Neuron (in vitro differentiated cells): ENCODE measurements around the gene EEF2K.

ENCODE experiments used
- H2AFZ ChIP-seq: one replicate; pipeline ENCODE4 v1.6.1; 2013; ENCODE audit warnings: low read depth, mild to moderate bottlenecking, inconsistent platforms, low read length, moderate library complexity
- H3K27me3 ChIP-seq: one replicate; pipeline ENCODE4 v1.6.1; 2013; ENCODE audit warnings: low read length; ENCODE audit not compliant: insufficient read depth
- H3K36me3 ChIP-seq: one replicate; pipeline ENCODE4 v1.6.1; 2013; ENCODE audit warnings: low read length; ENCODE audit not compliant: insufficient read depth
- H3K4me1 ChIP-seq: one replicate; pipeline ENCODE4 v1.6.1; 2013; ENCODE audit warnings: low read length; ENCODE audit not compliant: insufficient read depth
- H3K4me3 ChIP-seq: 2 replicates; pipeline ENCODE4 v1.5.1; 2013; ENCODE audit warnings: mild to moderate bottlenecking, low read length, moderate library complexity
- H3K9me3 ChIP-seq: one replicate; pipeline ENCODE4 v1.6.1; 2013; ENCODE audit warnings: low read length

EEF2K gene

DNA sequence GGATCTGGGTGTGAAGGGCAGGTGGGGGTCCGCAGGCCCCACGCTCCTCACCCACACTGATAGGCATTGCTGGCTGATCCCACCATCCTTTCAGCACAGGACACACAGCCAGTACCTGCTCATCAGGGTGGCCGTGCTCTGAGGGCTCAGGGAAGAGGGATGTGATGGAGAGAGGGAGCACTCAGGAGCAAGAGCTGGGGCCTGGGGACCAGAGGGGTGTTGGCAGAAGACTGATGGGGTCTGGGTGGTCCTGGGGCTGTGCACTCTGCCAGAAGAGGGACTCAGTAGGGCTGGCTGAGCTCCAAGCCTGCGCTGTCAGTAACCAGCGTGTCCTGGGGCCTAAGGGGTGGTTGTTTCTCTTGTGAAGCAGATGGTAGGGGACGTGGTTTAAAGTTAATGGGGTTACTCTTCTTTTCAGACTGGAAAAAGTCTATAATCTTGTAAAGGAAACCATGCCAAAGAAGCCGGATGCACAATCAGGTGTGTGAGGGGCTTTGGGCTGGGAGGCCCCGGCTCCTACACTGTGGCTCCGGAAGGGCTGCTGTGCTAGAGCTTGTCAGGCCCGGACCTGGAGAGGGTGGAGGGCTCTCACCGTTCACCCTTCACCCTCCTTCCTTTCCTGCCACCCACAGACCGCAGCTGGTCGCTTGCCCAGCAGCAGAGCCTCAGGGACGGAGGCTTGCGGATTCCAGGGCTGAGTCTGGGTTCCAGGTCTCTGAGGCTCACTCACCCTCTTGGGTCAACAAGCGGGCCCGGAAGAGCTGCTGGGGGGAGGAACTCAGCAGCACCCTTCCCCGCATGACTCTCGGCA is 118.9 kb downstream of the EEF2K start:
- Histone ChIP-seq H3K27me3 (no peaks in the 10 kb centered on the region), H3K4me3 (no peak overlapping the region), H2AFZ (no peak overlapping the region), H3K4me1 (no peaks in the 10 kb centered on the region), H3K9me3 (no peaks in the 10 kb centered on the region), H3K36me3 (peaks cover 65% of the 10 kb centered on the region)

- no peaks in the 10 kb centered on the region for H3K27me3 ChIP-seq
- no peaks in the 10 kb centered on the region for H3K9me3 ChIP-seq
- no peak overlapping the region for H3K4me3 ChIP-seq
- peaks cover 65% of the 10 kb centered on the region for H3K36me3 ChIP-seq
- no peak overlapping the region for H2AFZ ChIP-seq
- H3K4me1 ChIP-seq: no peaks in the 10 kb centered on the region
Measured at GRCh38 chr16:22325598-22326368, 119.7 kb downstream of the EEF2K start.

- H3K27me3 ChIP-seq: no peaks in the 10 kb centered on the region
- H2AFZ ChIP-seq: no peak overlapping the region
- H3K9me3 ChIP-seq: no peaks in the 10 kb centered on the region
- H3K36me3 ChIP-seq: peaks cover 66% of the 10 kb centered on the region
- no peaks in the 10 kb centered on the region for H3K4me1 ChIP-seq
- no peak overlapping the region for H3K4me3 ChIP-seq
Measured at GRCh38 chr16:22326369-22326652, 120.2 kb downstream of the EEF2K start.

- H3K36me3 ChIP-seq: peaks cover 66% of the 10 kb centered on the region
Measured at GRCh38 chr16:22326771-22327445, 120.8 kb downstream of the EEF2K start.

GRCh38 chr16:22327446-22327775 is 121.3 kb downstream of the EEF2K start:
- peaks cover 67% of the 10 kb centered on the region for H3K36me3 ChIP-seq

More at GRCh38 chr16:22326771-22327445, 120.8 kb downstream of the EEF2K start:
- Histone ChIP-seq H2AFZ (no peak overlapping the region), H3K9me3 (no peaks in the 10 kb centered on the region), H3K4me1 (no peaks in the 10 kb centered on the region), H3K4me3 (no peak overlapping the region), H3K27me3 (no peaks in the 10 kb centered on the region)

GRCh38 chr16:22328081-22328725 is 122.1 kb downstream of the EEF2K start:
- Histone ChIP-seq H3K4me1 (no peaks in the 10 kb centered on the region), H3K36me3 (peaks cover 66% of the 10 kb centered on the region), H3K4me3 (no peak overlapping the region), H2AFZ (no peak overlapping the region), H3K9me3 (no peaks in the 10 kb centered on the region), H3K27me3 (no peaks in the 10 kb centered on the region)

More at GRCh38 chr16:22327446-22327775, 121.3 kb downstream of the EEF2K start:
- Histone ChIP-seq H3K27me3 (no peaks in the 10 kb centered on the region), H3K4me1 (no peaks in the 10 kb centered on the region), H3K4me3 (no peak overlapping the region), H2AFZ (no peak overlapping the region), H3K9me3 (no peaks in the 10 kb centered on the region)

DNA sequence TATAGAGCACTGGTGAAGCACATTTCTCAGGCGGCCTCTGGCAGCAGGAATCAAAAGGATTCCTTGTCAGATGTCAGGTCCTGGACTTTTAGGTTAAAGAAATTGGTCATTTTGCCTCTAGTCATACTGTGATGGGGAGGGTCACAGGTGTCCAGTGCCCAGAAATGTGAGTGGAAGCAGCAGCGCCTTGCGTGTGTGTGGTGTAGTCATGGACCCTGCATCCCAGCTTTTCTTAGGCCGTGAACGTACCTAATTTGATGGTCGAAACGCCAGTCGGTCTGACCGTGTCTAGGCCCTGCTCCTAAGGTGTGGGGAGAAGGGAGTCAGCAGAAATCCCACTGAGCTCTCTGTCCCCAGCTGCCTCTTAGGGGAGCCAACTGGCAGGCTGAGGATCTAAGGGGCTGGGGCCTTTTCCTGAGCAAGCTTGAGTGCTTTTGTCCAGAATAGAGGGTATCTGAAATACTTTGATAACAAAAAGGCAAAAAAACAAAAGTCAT is 123.2 kb downstream of the EEF2K start:
- Histone ChIP-seq H2AFZ (no peak overlapping the region), H3K9me3 (peaks cover 3% of the 10 kb centered on the region), H3K4me3 (no peak overlapping the region), H3K27me3 (no peaks in the 10 kb centered on the region), H3K36me3 (peaks cover 65% of the 10 kb centered on the region), H3K4me1 (no peaks in the 10 kb centered on the region)

- no peaks in the 10 kb centered on the region for H3K4me1 ChIP-seq
- H3K27me3 ChIP-seq: no peaks in the 10 kb centered on the region
- peaks cover 65% of the 10 kb centered on the region for H3K36me3 ChIP-seq
- H2AFZ ChIP-seq: no peak overlapping the region
- H3K9me3 ChIP-seq: peaks cover 7% of the 10 kb centered on the region
- no peak overlapping the region for H3K4me3 ChIP-seq
Measured at GRCh38 chr16:22330326-22330725, 124.2 kb downstream of the EEF2K start.

DNA sequence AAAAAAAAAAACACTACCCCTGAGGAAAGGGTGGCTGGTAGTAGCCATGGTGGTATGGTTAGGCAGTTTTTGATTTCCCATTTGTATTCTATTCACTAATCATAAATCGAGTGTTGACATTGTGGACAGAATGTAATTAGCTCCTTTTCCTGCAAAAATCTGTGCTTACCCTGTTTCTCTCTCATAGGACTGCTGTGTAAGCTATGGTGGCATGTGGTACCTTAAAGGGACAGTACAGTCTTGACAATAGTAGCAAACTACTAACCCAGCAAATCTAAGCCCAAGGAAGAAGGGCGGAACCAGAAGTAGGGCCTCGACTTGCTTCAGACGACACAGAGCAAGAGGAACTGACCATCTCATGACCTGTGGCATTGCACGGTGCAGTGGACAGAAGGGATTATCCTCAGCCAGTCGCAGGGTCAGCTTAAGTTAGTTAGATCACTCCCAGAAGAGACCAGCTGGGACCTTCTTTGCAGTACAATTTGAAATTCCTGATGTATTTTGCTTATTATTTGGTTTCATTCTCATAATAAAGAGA is 127.4 kb downstream of the EEF2K start:
- Histone ChIP-seq H3K36me3 (peaks cover 52% of the 10 kb centered on the region), H3K27me3 (no peaks in the 10 kb centered on the region), H2AFZ (no peak overlapping the region), H3K4me1 (no peaks in the 10 kb centered on the region), H3K4me3 (no peak overlapping the region), H3K9me3 (peaks cover 24% of the 10 kb centered on the region)

GRCh38 chr16:22335668-22336246 is 129.7 kb downstream of the EEF2K start:
- no peaks in the 10 kb centered on the region for H3K4me1 ChIP-seq
- H3K27me3 ChIP-seq: no peaks in the 10 kb centered on the region
- no peak overlapping the region for H2AFZ ChIP-seq
- H3K9me3 ChIP-seq: peaks cover 27% of the 10 kb centered on the region
- peaks cover 41% of the 10 kb centered on the region for H3K36me3 ChIP-seq
- H3K4me3 ChIP-seq: no peak overlapping the region

DNA sequence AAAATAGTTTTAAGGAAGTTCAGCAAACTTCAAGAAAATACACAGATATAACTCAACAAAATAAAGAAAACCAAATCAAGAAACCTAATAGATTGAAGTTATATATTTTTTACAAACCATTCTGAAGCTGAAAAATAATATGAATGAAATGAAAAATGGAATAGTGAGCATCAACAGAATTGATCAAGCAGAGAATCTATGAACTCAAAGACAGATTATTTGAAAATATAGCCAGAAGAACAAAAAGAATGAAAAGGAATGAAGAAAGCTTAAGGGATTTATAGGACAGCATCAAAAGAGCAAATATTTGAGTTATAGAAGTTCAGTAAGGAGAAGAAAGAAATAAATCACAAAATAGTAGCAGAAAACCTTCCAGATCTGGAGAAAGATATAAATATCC is 130.5 kb downstream of the EEF2K start:
- Histone ChIP-seq H3K4me1 (no peaks in the 10 kb centered on the region), H3K4me3 (no peak overlapping the region), H3K36me3 (peaks cover 37% of the 10 kb centered on the region), H2AFZ (no peak overlapping the region), H3K9me3 (peaks cover 29% of the 10 kb centered on the region), H3K27me3 (no peaks in the 10 kb centered on the region)

GRCh38 chr16:22337045-22337444 is 131.0 kb downstream of the EEF2K start:
- no peak overlapping the region for H3K4me3 ChIP-seq

More at GRCh38 chr16:22337045-22337444, 131.0 kb downstream of the EEF2K start:
- Histone ChIP-seq H3K36me3 (peaks cover 32% of the 10 kb centered on the region), H3K4me1 (no peaks in the 10 kb centered on the region), H3K9me3 (peaks cover 29% of the 10 kb centered on the region), H3K27me3 (no peaks in the 10 kb centered on the region), H2AFZ (no peak overlapping the region)
